ENCODE data around the gene TFIP11.
"Not testable (repeated sequence)": the region's sequence is repeated elsewhere in the genome, so short reads cannot be mapped to it uniquely, and the experiment has no call there.

TFIP11 gene

GRCh38 chr22:26540119-26540518 is 27.8 kb upstream of the TFIP11 start:
- no peak for DNase-seq

GRCh38 chr22:26536762-26537134 is 24.5 kb upstream of the TFIP11 start:
- no peak for DNase-seq

- DNase-seq, result no peak
Measured at GRCh38 chr22:26536056-26536761, 23.9 kb upstream of the TFIP11 start.

GRCh38 chr22:26535603-26535908 is 23.3 kb upstream of the TFIP11 start:
- no peak for DNase-seq

GRCh38 chr22:26534874-26535602 is 22.8 kb upstream of the TFIP11 start:
- no peak for DNase-seq

GRCh38 chr22:26534171-26534855 is 22.0 kb upstream of the TFIP11 start:
- DNase-seq, result no peak

GRCh38 chr22:26529345-26529744 is 17.1 kb upstream of the TFIP11 start:
- DNase-seq, result no peak

- not testable (repeated sequence) for DNase-seq
Measured at GRCh38 chr22:26528518-26528917, 16.2 kb upstream of the TFIP11 start.

GRCh38 chr22:26527574-26528465 is 15.5 kb upstream of the TFIP11 start:
- DNase-seq, result no peak

GRCh38 chr22:26527167-26527566 is 14.9 kb upstream of the TFIP11 start:
- DNase-seq, result no peak

- no peak for DNase-seq
Measured at GRCh38 chr22:26525946-26526564, 13.8 kb upstream of the TFIP11 start.

- no peak for DNase-seq
Measured at GRCh38 chr22:26524870-26525269, 12.6 kb upstream of the TFIP11 start.

GRCh38 chr22:26522592-26522991 is 10.3 kb upstream of the TFIP11 start:
- DNase-seq, result no peak

- DNase-seq, result no peak
Measured at GRCh38 chr22:26522012-26522411, 9.7 kb upstream of the TFIP11 start.

- DNase-seq, result no peak
Measured at GRCh38 chr22:26517429-26517828, 5.2 kb upstream of the TFIP11 start.

- DNase-seq, result no peak
Measured at GRCh38 chr22:26516503-26516902, 4.2 kb upstream of the TFIP11 start.

- no peak for DNase-seq
Measured at GRCh38 chr22:26515931-26516330, 3.7 kb upstream of the TFIP11 start.

GRCh38 chr22:26514419-26515161 is 2.3 kb upstream of the TFIP11 start:
- DNase-seq, result no peak

- DNase-seq, result no peak
Measured at GRCh38 chr22:26513838-26514237, 1.6 kb upstream of the TFIP11 start.

GRCh38 chr22:26508148-26508547 is 4.1 kb downstream of the TFIP11 start:
- no peak for DNase-seq

- DNase-seq, result no peak
Measured at GRCh38 chr22:26503758-26504157, 8.5 kb downstream of the TFIP11 start.

Measured in activated T-cell treated with anti-CD3 and anti-CD28 coated beads for 4 hours (primary cell).